Measurements from ENCODE around the gene KSR1.
"Not testable (repeated sequence)": the region's sequence is repeated elsewhere in the genome, so short reads cannot be mapped to it uniquely, and the experiment has no call there.

Gene KSR1

GRCh38 chr17:27669136-27669535 lies 212.9 kb downstream of the KSR1 start:
- no peak for DNase-seq

GRCh38 chr17:27669850-27670249 lies 213.6 kb downstream of the KSR1 start:
- DNase-seq, result no peak

- DNase-seq, result no peak
Observed at GRCh38 chr17:27670791-27671590, 214.7 kb downstream of the KSR1 start.

GRCh38 chr17:27671591-27671910 lies 215.3 kb downstream of the KSR1 start:
- DNase-seq, result no peak

- DNase-seq, result not testable (repeated sequence)
Observed at GRCh38 chr17:27671977-27672480, 215.8 kb downstream of the KSR1 start.

- no peak for DNase-seq
Observed at GRCh38 chr17:27674335-27674734, 218.1 kb downstream of the KSR1 start.

Measured in stimulated activated CD4-positive, alpha-beta T cell treated with anti-CD3 and anti-CD28 coated beads, Interleukin-4, amount 100 ng/mL, for 4 hours (primary cell).